ENCODE measurements around the gene PPA2.

GRCh38 chr4:105351861-105352260, 122.0 kb downstream of the PPA2 start:
- TF ChIP-seq CTCF (IDR thresholded peaks at IDR 0.05), result no peak
- TF ChIP-seq TCF7L2 (IDR thresholded peaks at IDR 0.05; ENCODE audit: low read depth, low read length), result no peak
- no peak for TF ChIP-seq POLR2AphosphoS5 (IDR thresholded peaks at IDR 0.05; ENCODE audit: low read depth, low read length)
- TF ChIP-seq SIN3A (IDR thresholded peaks at IDR 0.05; ENCODE audit: borderline replicate concordance, insufficient read depth, low read depth, low read length), result no peak
- TF ChIP-seq REST (IDR thresholded peaks at IDR 0.05; ENCODE audit: insufficient read depth in 1 of 2, low read depth in 2 of 2, low read length in 1 of 2), result no peak
